Sigmoid colon (tissue), 7 donors: ENCODE measurements around the gene RPL35. TPM values are rescaled to one million over a fixed set of nuclear protein-coding genes. Genes with fewer than 3 reads are reported as not detected.
A peak's percentile ranks its signal among the peaks of the same experiment; 100 is the strongest.

Source experiments
- DNase-seq: peaks from one replicate; pipeline ENCODE4 v3.0.0-alpha.2; 2019
- H3K27ac ChIP-seq, 4 donors: fragments of 200-600 bp; sonication (generic); one replicate each; pipeline ENCODE4 v1.5.1; 2016 to 2019; ENCODE audit warnings: mild to moderate bottlenecking in 1 of 4
- H3K27me3 ChIP-seq, 3 donors: fragments of 200-600 bp; sonication (generic); one replicate each; pipeline ENCODE4 v1.5.1; 2019; ENCODE audit warnings: mild to moderate bottlenecking in 1 of 3
- H3K36me3 ChIP-seq, 4 donors: fragments of 200-600 bp; sonication (generic); one replicate each; pipeline ENCODE4 v1.5.1; 2016 to 2019
- H3K4me1 ChIP-seq, 4 donors: fragments of 200-600 bp; sonication (generic); one replicate each; pipeline ENCODE4 v1.5.1; 2017 to 2019
- H3K4me3 ChIP-seq, 4 donors: fragments of 200-600 bp; sonication (generic); one replicate each; pipeline ENCODE4 v1.5.1; 2017 to 2019; ENCODE audit warnings: mild to moderate bottlenecking in 2 of 4, moderate library complexity in 1 of 4
- H3K9me3 ChIP-seq, 4 donors: fragments of 200-600 bp in 3 of 4; sonication (generic) in 3 of 4; one replicate each; pipeline versions ENCODE4 v1.5.1 to v1.6.1; 2013 to 2019
- EP300 ChIP-seq, 4 donors: sonication (generic); formaldehyde crosslinking; IDR thresholded peaks; one replicate each; pipeline ENCODE4 v1.6.1; 2017; ENCODE audit warnings: antibody characterized with exemption in 4 of 4
- POLR2A ChIP-seq, 2 donors: fragments of 450-650 bp; IDR thresholded peaks; one replicate each; pipeline ENCODE4 v1.6.1; 2016; ENCODE audit warnings: antibody characterized with exemption in 2 of 2, mild to moderate bottlenecking in 2 of 2, moderate library complexity in 2 of 2
- POLR2AphosphoS5 ChIP-seq, 4 donors: sonication (generic); formaldehyde crosslinking; IDR thresholded peaks; one replicate each; pipeline ENCODE4 v1.6.1; 2017; ENCODE audit warnings: antibody characterized with exemption in 4 of 4
- WGBS, 2 donors: extraction: QIAGEN DNeasy Blood & Tissue Kit; methylation state at CpG; one replicate each; pipeline ENCODE4 v1.1.7; 2013; 5-methylcytosine and 5-hydroxymethylcytosine counted together
- intact Hi-C: fragments of 100-400 bp; cut with DNase I; formaldehyde crosslinking; loops from one replicate; pipeline ENCODE4 v1.15.1; 2023
- polyA plus RNA-seq, 3 donors: library from polyadenylated mRNA; stranded (reverse); fragments of 200-250 nt; gene quantifications; one replicate each; pipeline ENCODE4 v1.2.3, GENCODE V29; 2013
- total RNA-seq, 4 donors: library from RNA; depleted of rRNA; stranded (reverse); fragments of >200 nt; gene quantifications; one replicate each; pipeline ENCODE4 v1.1.0, GENCODE V29; 2016
- TF ChIP-seq, protein P1 (sequence below), 4 experiments: fragments of 450-650 bp in 3 of 4; fragments of 200-600 bp in 1 of 4; IDR thresholded peaks; one replicate each; pipeline ENCODE4 v1.5.1; 2016 to 2019; ENCODE audit warnings: antibody characterized with exemption in 4 of 4, mild to moderate bottlenecking in 3 of 4, moderate library complexity in 2 of 4
- donor health status: healthy with polysubstance abuse.
- donor health status: Bipolar disorder and iron deficiency.
- donor health status: healthy.

The RPL35 gene
- total and polyA plus RNA-seq, 7 donors = 1,773 to 4,971 (median 3,683) TPM

DNA sequence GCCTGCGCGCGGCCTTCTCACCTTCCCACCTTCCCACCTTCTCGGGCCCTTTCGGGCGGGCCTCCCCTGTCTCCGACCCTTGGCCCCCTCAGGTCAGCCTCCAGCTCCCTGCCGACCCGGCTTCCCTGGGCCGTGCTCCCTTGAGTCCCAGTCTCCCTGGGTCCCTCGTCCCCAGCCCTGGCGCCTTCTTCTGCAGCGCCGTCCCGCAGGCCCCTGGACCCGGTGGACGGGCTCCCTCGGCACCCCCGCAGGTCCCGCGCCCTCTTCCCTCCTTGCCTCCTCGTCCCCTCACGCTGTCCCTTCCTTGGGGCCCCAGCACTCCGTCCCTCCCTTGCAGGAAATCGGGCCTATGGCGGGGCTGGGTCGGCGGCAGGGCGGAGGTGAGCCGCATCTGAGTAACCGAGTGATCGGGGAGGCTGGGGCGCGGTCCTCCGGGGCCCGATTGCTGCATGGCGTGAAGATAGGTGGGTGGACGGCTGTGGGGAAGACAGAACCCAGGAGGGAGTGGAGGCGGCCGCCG lies 7.8 kb upstream of the RPL35 start:
- Histone ChIP-seq H3K9me3 (no peaks in the 10 kb centered on the region), H3K27ac (peak overlapping the region; percentile 93 to 98 (median 94)), H3K36me3 (peaks cover 0 to 12% (median 4%) of the 10 kb centered on the region in 4 donors), H3K27me3 (no peaks in the 10 kb centered on the region), H3K4me3 (peak overlapping the region; percentile 82 to 98 (median 90)), H3K4me1 (peaks cover 0 to 54% (median 51%) of the 10 kb centered on the region in 4 donors)
- 0 to 1% methylated on average over 41 of the region's 41 CpGs for WGBS, 2 donors
- TF ChIP-seq POLR2A (IDR thresholded peaks at IDR 0.05) (no peak), POLR2AphosphoS5 (IDR thresholded peaks at IDR 0.05) (no peak), EP300 (IDR thresholded peaks at IDR 0.05) (no peak)
- TF ChIP-seq, protein P1, sequence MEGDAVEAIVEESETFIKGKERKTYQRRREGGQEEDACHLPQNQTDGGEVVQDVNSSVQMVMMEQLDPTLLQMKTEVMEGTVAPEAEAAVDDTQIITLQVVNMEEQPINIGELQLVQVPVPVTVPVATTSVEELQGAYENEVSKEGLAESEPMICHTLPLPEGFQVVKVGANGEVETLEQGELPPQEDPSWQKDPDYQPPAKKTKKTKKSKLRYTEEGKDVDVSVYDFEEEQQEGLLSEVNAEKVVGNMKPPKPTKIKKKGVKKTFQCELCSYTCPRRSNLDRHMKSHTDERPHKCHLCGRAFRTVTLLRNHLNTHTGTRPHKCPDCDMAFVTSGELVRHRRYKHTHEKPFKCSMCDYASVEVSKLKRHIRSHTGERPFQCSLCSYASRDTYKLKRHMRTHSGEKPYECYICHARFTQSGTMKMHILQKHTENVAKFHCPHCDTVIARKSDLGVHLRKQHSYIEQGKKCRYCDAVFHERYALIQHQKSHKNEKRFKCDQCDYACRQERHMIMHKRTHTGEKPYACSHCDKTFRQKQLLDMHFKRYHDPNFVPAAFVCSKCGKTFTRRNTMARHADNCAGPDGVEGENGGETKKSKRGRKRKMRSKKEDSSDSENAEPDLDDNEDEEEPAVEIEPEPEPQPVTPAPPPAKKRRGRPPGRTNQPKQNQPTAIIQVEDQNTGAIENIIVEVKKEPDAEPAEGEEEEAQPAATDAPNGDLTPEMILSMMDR (IDR thresholded peaks at IDR 0.05) = no peak
- DNase-seq = no peak
- intact Hi-C loops = loop anchor here (2.0 to 5.0 kb wide), 2 partner anchors 71 to 273 kb away; partner anchors contain the start of genes GOLGA1 and SCAI

DNA sequence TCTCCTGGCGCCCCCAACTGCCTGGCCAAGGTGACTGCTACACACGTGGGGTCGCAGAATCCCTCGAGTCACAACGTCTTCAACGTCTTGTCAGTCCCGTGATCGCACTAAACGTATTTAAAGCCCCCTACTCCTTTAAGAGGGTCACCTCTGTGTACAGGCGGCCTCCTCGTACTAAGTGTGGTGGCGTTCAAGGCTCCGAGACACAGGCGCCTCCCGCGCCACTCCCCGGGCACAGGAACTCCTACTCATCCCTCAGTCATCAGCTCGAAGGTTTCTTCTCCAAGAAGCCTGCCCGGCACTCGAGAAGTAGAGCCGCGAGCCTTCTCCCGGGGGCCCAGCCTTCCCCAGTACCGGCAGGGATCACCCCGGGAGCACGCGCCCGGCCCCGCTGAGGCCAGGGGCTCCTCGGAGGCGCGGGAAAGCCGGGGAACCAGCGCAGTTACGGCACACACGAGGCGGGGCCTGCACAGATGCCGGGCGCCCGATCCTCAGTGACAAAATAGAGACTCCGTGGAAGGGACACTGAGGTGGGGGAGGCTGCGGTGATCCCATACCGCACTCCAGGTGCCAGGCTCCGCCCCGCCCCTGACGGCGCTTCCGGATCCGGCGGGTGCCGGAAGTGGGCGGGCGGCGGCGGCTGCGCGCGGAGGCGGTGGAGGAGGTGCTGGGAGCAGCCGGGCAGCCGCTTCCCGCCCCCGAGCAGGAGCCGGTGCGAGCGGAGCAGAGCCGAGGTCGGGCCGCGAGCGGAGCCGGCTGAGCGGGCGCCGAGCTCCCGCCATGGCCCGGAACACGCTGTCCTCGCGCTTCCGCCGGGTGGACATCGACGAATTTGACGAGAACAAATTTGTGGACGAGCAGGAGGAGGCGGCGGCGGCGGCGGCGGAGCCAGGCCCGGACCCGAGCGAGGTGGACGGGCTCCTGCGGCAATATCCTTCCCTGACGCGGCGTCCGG lies 7.0 kb upstream of the RPL35 start:
- H3K4me3 ChIP-seq = peak overlapping the region; percentile 82 to 98 (median 90)
- no peaks in the 10 kb centered on the region for H3K9me3 ChIP-seq
- DNase-seq = peak; percentile 92
- H3K4me1 ChIP-seq = peaks cover 0 to 54% (median 50%) of the 10 kb centered on the region in 4 donors
- peaks cover 0 to 7% (median 3%) of the 10 kb centered on the region in 4 donors for H3K36me3 ChIP-seq
- no peaks in the 10 kb centered on the region for H3K27me3 ChIP-seq
- peak overlapping the region; percentile 93 to 98 (median 94) for H3K27ac ChIP-seq
- intact Hi-C loops = loop anchor here (2.0 to 5.0 kb wide), 2 partner anchors 72 to 274 kb away; partner anchors contain the start of genes GOLGA1 and SCAI
- peak; percentile 94 to 98 (median 96) for TF ChIP-seq POLR2AphosphoS5 (IDR thresholded peaks at IDR 0.05)
- TF ChIP-seq, protein P1 (IDR thresholded peaks at IDR 0.05) = no peak
- peak; percentile 81 to 88 for TF ChIP-seq POLR2A (IDR thresholded peaks at IDR 0.05)
- no peak for TF ChIP-seq EP300 (IDR thresholded peaks at IDR 0.05)
- WGBS, 2 donors = 0% methylated on average over 101 of the region's 101 CpGs

DNA sequence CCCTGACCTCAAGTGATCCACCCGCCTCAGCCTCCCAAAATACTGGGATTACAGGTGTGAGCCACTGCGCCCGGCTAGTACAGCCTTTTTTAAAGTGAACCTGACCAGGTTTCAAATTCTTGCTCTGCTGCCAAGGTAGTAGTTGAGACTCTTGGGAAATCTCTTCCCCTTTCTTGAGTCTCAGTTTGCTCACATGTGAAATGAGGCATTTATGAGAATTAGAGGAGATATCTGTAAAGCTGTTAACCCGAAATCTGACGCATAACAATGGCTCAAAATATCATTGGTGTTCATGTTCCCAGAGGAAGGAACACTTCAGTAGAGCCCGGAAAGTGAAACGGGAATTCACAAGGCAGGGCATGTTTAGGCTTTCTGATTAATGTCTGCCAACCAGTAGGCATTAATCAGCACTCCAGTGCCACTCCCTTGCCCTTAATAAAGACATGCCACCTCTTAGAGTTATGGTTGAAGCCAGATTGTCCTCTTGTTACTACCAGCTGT lies 1.7 kb upstream of the RPL35 start:
- Histone ChIP-seq H3K27me3 (no peaks in the 10 kb centered on the region), H3K4me1 (peaks cover 0 to 41% (median 32%) of the 10 kb centered on the region in 4 donors), H3K27ac (peak overlapping the region in 3 of 4 donors; percentile 91 to 95 (median 92)), H3K36me3 (peaks cover 0 to 23% (median 19%) of the 10 kb centered on the region in 4 donors), H3K9me3 (no peaks in the 10 kb centered on the region), H3K4me3 (no peak overlapping the region)
- DNase-seq = no peak
- intact Hi-C loops = no loop called here
- no peak for TF ChIP-seq POLR2AphosphoS5 (IDR thresholded peaks at IDR 0.05)
- TF ChIP-seq, protein P1 (IDR thresholded peaks at IDR 0.05) = no peak
- TF ChIP-seq POLR2A (IDR thresholded peaks at IDR 0.05) = no peak
- TF ChIP-seq EP300 (IDR thresholded peaks at IDR 0.05) = no peak
- WGBS, 2 donors = 68 to 70% methylated on average over 7 of the region's 7 CpGs

DNA sequence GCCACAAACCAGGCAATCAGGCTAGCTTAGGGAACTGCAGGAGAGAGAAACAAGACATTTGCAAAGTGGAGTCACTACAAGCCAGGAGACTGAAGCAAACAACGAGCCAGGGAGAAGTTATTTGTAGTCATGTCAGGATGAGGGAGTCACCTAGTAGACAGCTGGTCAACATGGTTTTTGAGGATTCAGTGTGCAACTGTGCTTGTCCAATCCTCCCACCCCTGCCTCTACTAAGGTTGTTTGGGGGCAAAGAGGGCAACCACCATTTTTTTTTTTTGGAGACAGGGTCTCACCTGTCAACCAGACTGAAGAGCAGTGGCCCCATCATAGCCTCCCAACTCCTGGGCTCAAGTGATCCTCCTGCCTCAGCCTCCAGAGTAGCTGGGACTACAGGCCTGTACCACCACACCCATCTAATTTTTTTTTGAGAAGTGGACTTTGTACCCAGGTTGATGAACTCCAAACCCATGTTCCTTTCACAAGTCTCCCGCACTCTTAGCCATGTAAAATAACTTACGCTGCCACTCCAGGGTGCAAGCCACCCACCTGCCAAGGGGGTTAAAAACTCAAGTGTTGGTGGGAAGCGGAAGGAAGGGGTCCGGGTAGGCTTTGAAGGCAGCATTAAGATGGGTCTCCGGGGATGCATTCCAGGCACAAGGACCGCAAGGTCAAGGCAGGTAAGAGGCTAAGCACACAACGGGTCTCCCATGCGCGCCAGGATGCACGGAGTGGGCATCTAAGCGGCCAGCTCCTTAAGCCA lies 995 bp downstream of the RPL35 start:
- Histone ChIP-seq H3K36me3 (peaks cover 3 to 45% (median 33%) of the 10 kb centered on the region in 4 donors), H3K27ac (peak overlapping the region; percentile 91 to 95 (median 93)), H3K4me1 (peaks cover 0 to 34% (median 24%) of the 10 kb centered on the region in 4 donors), H3K27me3 (no peaks in the 10 kb centered on the region), H3K9me3 (no peaks in the 10 kb centered on the region), H3K4me3 (peak overlapping the region; percentile 85 to 86 (median 86))
- intact Hi-C loops = no loop called here
- DNase-seq = no peak
- WGBS, 2 donors = 6 to 15% methylated on average over 12 of the region's 12 CpGs
- no peak for TF ChIP-seq POLR2A (IDR thresholded peaks at IDR 0.05)
- no peak for TF ChIP-seq POLR2AphosphoS5 (IDR thresholded peaks at IDR 0.05)
- TF ChIP-seq, protein P1 (IDR thresholded peaks at IDR 0.05) = no peak
- no peak for TF ChIP-seq EP300 (IDR thresholded peaks at IDR 0.05)
